ENCODE measurements around the gene AVP. TPM values are rescaled to one million over a fixed set of nuclear protein-coding genes. Genes with fewer than 3 reads are reported as not detected.

The AVP gene
- total and polyA plus RNA-seq, 2 of the 13 experiments (the other 11 are each of a cell fraction or from before 2014, with no cell fraction given): 0.12 TPM; not detected in 1

GRCh38 chr20:3082955-3083952 lies 1.3 kb downstream of the AVP start (continued):
- TF ChIP-seq SKIL (CRISPR knock-in tag; IDR thresholded peaks at IDR 0.05; ENCODE audit: borderline replicate concordance) (0 out of 2 replicates have a peak, but pooled peaks have one; percentile 21), ZNF883 (CRISPR knock-in tag; IDR thresholded peaks at IDR 0.05; ENCODE audit: not compliant biosample characterization) (no peak), ATF7 (IDR thresholded peaks at IDR 0.05) (no peak), ATF7 (CRISPR knock-in tag; IDR thresholded peaks at IDR 0.05) (0 out of 2 replicates have a peak, but pooled peaks have one; percentile 21), ZBTB21 (CRISPR knock-in tag; IDR thresholded peaks at IDR 0.05) (no peak), PHB2 (IDR thresholded peaks at IDR 0.05; ENCODE audit: partially characterized antibody) (no peak), TBX2 (CRISPR knock-in tag; IDR thresholded peaks at IDR 0.05; ENCODE audit: borderline replicate concordance) (peak; percentile 41; the same call in 1 of the 2 replicates), RBM39 (IDR thresholded peaks at IDR 0.05; ENCODE audit: low read depth, low read length, poor library complexity, severe bottlenecking) (no peak), TEAD2 (CRISPR knock-in tag; IDR thresholded peaks at IDR 0.05) (no peak), HNF1A (IDR thresholded peaks at IDR 0.05; ENCODE audit: low read depth) (no peak), HNF1A (CRISPR knock-in tag; IDR thresholded peaks at IDR 0.05; ENCODE audit: borderline replicate concordance) (no peak), HES4 (CRISPR knock-in tag; IDR thresholded peaks at IDR 0.05; ENCODE audit: borderline replicate concordance) (no peak), ZNF451 (CRISPR knock-in tag; IDR thresholded peaks at IDR 0.05) (no peak), ZNF703 (CRISPR knock-in tag; IDR thresholded peaks at IDR 0.05; ENCODE audit: borderline replicate concordance) (no peak), BHLHE40 (IDR thresholded peaks at IDR 0.05; ENCODE audit: low read length) (0 out of 2 replicates have a peak, but pooled peaks have one; percentile 11), SMARCC2 (IDR thresholded peaks at IDR 0.05) (no peak), ZNF430 (CRISPR knock-in tag; IDR thresholded peaks at IDR 0.05) (peak; percentile 71; the same call in 1 of the 2 replicates), ZEB1 (IDR thresholded peaks at IDR 0.05; ENCODE audit: insufficient replicate concordance, low read depth) (no peak), ZNF343 (CRISPR knock-in tag; IDR thresholded peaks at IDR 0.05) (no peak), MTF2 (CRISPR knock-in tag; IDR thresholded peaks at IDR 0.05; ENCODE audit: borderline replicate concordance) (no peak), NFIB (CRISPR knock-in tag; IDR thresholded peaks at IDR 0.05; ENCODE audit: borderline replicate concordance) (0 out of 2 replicates have a peak, but pooled peaks have one; percentile 40), CHD4 (IDR thresholded peaks at IDR 0.05; ENCODE audit: borderline replicate concordance, low read length) (no peak), ZNF891 (CRISPR knock-in tag; IDR thresholded peaks at IDR 0.05) (peak; percentile 71), ZNF205 (CRISPR knock-in tag; IDR thresholded peaks at IDR 0.05) (no peak)

Measured in HepG2 (cell line).